SK-N-SH treated with all-trans-retinoic acid at 6 μM for 48 hours (cell line): ENCODE measurements around the gene GPER1.

Experiments
- ATAC-seq: fragments of 200-7000 bp; cut with Tn5 transposase; 3 replicates; pipeline ENCODE4 v1.9.1; 2020; ENCODE audit warnings: mild to moderate bottlenecking, moderate library complexity
- ARNTL ChIP-seq: fragments of 450-650 bp; formaldehyde crosslinking; IDR thresholded peaks from 2 replicates; pipeline ENCODE4 v1.5.0; 2020; ENCODE audit warnings: low read depth, mild to moderate bottlenecking, moderate library complexity, borderline replicate concordance
- BACH2 ChIP-seq: fragments of 250-450 bp; sonication (Bioruptor Pico); IDR thresholded peaks from 2 replicates; pipeline ENCODE4 v1.9.0; 2021; ENCODE audit warnings: mild to moderate bottlenecking, borderline replicate concordance
- CREB5 ChIP-seq: fragments of 250-450 bp; sonication (Bioruptor Pico); IDR thresholded peaks from 2 replicates; pipeline ENCODE4 v1.5.1; 2020; ENCODE audit warnings: low read depth, mild to moderate bottlenecking, moderate library complexity
- CSDC2 ChIP-seq: fragments of 250-450 bp; sonication (Bioruptor Pico); IDR thresholded peaks from 2 replicates; pipeline ENCODE4 v1.5.0; 2020; ENCODE audit warnings: mild to moderate bottlenecking, moderate library complexity
- CSRNP3 ChIP-seq: fragments of 250-450 bp; sonication (Bioruptor Pico); IDR thresholded peaks from 2 replicates; pipeline ENCODE4 v1.5.1; 2021; ENCODE audit warnings: mild to moderate bottlenecking, moderate library complexity
- ESRRG ChIP-seq: fragments of 250-450 bp; sonication (Bioruptor Pico); IDR thresholded peaks from 2 replicates; pipeline ENCODE4 v1.6.1; 2021; ENCODE audit warnings: mild to moderate bottlenecking
- GLIS3 ChIP-seq: fragments of 250-450 bp; sonication (Bioruptor Pico); IDR thresholded peaks from 2 replicates; pipeline ENCODE4 v1.5.0; 2020; ENCODE audit warnings: mild to moderate bottlenecking, moderate library complexity
- OSR1 ChIP-seq: fragments of 250-450 bp; sonication (Bioruptor Pico); IDR thresholded peaks from 2 replicates; pipeline ENCODE4 v1.8.0; 2022; ENCODE audit warnings: moderate library complexity, mild to moderate bottlenecking, inconsistent platforms
- PATZ1 ChIP-seq: fragments of 250-450 bp; sonication (Bioruptor Pico); IDR thresholded peaks from 2 replicates; pipeline ENCODE4 v1.8.0; 2020; ENCODE audit warnings: mild to moderate bottlenecking, moderate library complexity, borderline replicate concordance
- POU6F1 ChIP-seq: fragments of 250-450 bp; sonication (Bioruptor Pico); IDR thresholded peaks from 2 replicates; pipeline ENCODE4 v1.8.0; 2021; ENCODE audit warnings: low read depth, mild to moderate bottlenecking, moderate library complexity, borderline replicate concordance
- RARB ChIP-seq: fragments of 250-450 bp; sonication (Bioruptor Pico); IDR thresholded peaks from 2 replicates; pipeline ENCODE4 v1.8.0; 2021; ENCODE audit warnings: mild to moderate bottlenecking, moderate library complexity
- SNAI2 ChIP-seq: fragments of 250-450 bp; sonication (Bioruptor Pico); IDR thresholded peaks from 2 replicates; pipeline ENCODE4 v1.5.0; 2020; ENCODE audit warnings: mild to moderate bottlenecking, moderate library complexity
- TCF4 ChIP-seq: fragments of 250-450 bp; sonication (Bioruptor Pico); IDR thresholded peaks from 2 replicates; pipeline ENCODE4 v1.8.0; 2021; ENCODE audit warnings: mild to moderate bottlenecking, moderate library complexity, borderline replicate concordance
- TOX ChIP-seq: fragments of 250-450 bp; sonication (Bioruptor Pico); IDR thresholded peaks from 2 replicates; pipeline ENCODE4 v1.8.0; 2021; ENCODE audit warnings: mild to moderate bottlenecking, moderate library complexity, borderline replicate concordance
- TSHZ2 ChIP-seq: fragments of 250-450 bp; sonication (Bioruptor Pico); IDR thresholded peaks from 2 replicates; pipeline ENCODE4 v1.5.0; 2020; ENCODE audit warnings: mild to moderate bottlenecking, moderate library complexity
- ZC3H10 ChIP-seq: fragments of 250-450 bp; sonication (Bioruptor Pico); IDR thresholded peaks from 2 replicates; pipeline ENCODE4 v1.5.1; 2021; ENCODE audit warnings: mild to moderate bottlenecking, moderate library complexity
- ZNF565 ChIP-seq: fragments of 450-650 bp; formaldehyde crosslinking; conservative IDR thresholded peaks from 2 replicates; pipeline ENCODE4 v1.5.0; 2020; ENCODE audit warnings: low read depth, mild to moderate bottlenecking, moderate library complexity
- ZNF70 ChIP-seq: fragments of 450-650 bp; formaldehyde crosslinking; IDR thresholded peaks from 2 replicates; pipeline ENCODE4 v1.5.0; 2020; ENCODE audit warnings: mild to moderate bottlenecking, moderate library complexity
- ZNF8 ChIP-seq: fragments of 450-650 bp; formaldehyde crosslinking; IDR thresholded peaks from 2 replicates; pipeline ENCODE4 v1.5.0; 2020; ENCODE audit warnings: mild to moderate bottlenecking, moderate library complexity

GPER1 gene

GRCh38 chr7:1112109-1112508, 24.2 kb downstream of the GPER1 start:
- no peak for ATAC-seq
- TF ChIP-seq OSR1 (CRISPR knock-in tag), result no peak
- TF ChIP-seq TSHZ2 (CRISPR knock-in tag), result no peak
- no peak for TF ChIP-seq GLIS3 (CRISPR knock-in tag)
- no peak for TF ChIP-seq CSRNP3 (CRISPR knock-in tag)
- TF ChIP-seq TCF4 (CRISPR knock-in tag), result no peak
- no peak for TF ChIP-seq ZNF565 (CRISPR knock-in tag)
- TF ChIP-seq CSDC2 (CRISPR knock-in tag), result no peak
- TF ChIP-seq ARNTL (CRISPR knock-in tag), result no peak
- TF ChIP-seq ZC3H10 (CRISPR knock-in tag), result no peak

GRCh38 chr7:1112625-1113547, 25.0 kb downstream of the GPER1 start:
- no peak for TF ChIP-seq BACH2 (CRISPR knock-in tag)
- no peak for TF ChIP-seq ZNF565 (CRISPR knock-in tag)
- TF ChIP-seq ZNF8, result no peak
- no peak for ATAC-seq

- ATAC-seq, result no peak
- TF ChIP-seq TOX (CRISPR knock-in tag) (no peak), POU6F1 (CRISPR knock-in tag) (no peak), BACH2 (CRISPR knock-in tag) (no peak), ZNF70 (no peak), GLIS3 (CRISPR knock-in tag) (no peak), CSDC2 (CRISPR knock-in tag) (no peak), RARB (CRISPR knock-in tag) (no peak)
Measured at GRCh38 chr7:1113548-1113885, 25.6 kb downstream of the GPER1 start.

GRCh38 chr7:1114088-1114487, 26.2 kb downstream of the GPER1 start:
- no peak for ATAC-seq
- no peak for TF ChIP-seq ARNTL (CRISPR knock-in tag)
- no peak for TF ChIP-seq ZNF565 (CRISPR knock-in tag)
- TF ChIP-seq RARB (CRISPR knock-in tag), result no peak
- TF ChIP-seq PATZ1, result no peak
- no peak for TF ChIP-seq CSRNP3 (CRISPR knock-in tag)
- no peak for TF ChIP-seq TOX (CRISPR knock-in tag)
- TF ChIP-seq SNAI2 (CRISPR knock-in tag), result no peak
- no peak for TF ChIP-seq TSHZ2 (CRISPR knock-in tag)
- TF ChIP-seq BACH2 (CRISPR knock-in tag), result no peak
- TF ChIP-seq OSR1 (CRISPR knock-in tag), result no peak
- no peak for TF ChIP-seq CREB5 (CRISPR knock-in tag)
- no peak for TF ChIP-seq TCF4 (CRISPR knock-in tag)
- no peak for TF ChIP-seq GLIS3 (CRISPR knock-in tag)
- no peak for TF ChIP-seq ESRRG (CRISPR knock-in tag)
